WTC11 (cell line): ENCODE results near the gene UBLCP1. TPM values are rescaled to one million over a fixed set of nuclear protein-coding genes. Genes with fewer than 3 reads are reported as not detected.

Source experiments
- ATAC-seq: fragments of 200-7000 bp; cut with Tn5 transposase; 2 replicates; pipeline ENCODE4 v1.10.0; 2021; ENCODE audit warnings: mild to moderate bottlenecking, moderate library complexity
- Bru-seq: library from RNA; stranded (reverse); fragments of 400-500 nt; gene quantifications from one replicate; lab custom pipeline; 2021; lab: Mats Ljungman, UMichigan
- CTCF ChIA-PET: fragments of 300-600 bp; sonication (Branson Sonifier 250); formaldehyde crosslinking; loops from one replicate; lab custom pipeline; 2021; ENCODE audit warnings: antibody characterized with exemption; lab: Charles Lee
- POLR2A ChIA-PET: fragments of 350-600 bp; sonication (Branson Sonifier 250); formaldehyde crosslinking; loops from one replicate; lab custom pipeline; 2021; ENCODE audit warnings: antibody characterized with exemption; lab: Charles Lee
- DNase-seq: peaks from one replicate; pipeline ENCODE4 v3.0.0; 2021; ENCODE audit warnings: low spot score
- H3K27ac Mint-ChIP-seq: 2 replicates; pipeline ENCODE4 v1.8.0; 2021; ENCODE audit warnings: mixed read lengths
- H3K27me3 Mint-ChIP-seq: 2 replicates; pipeline ENCODE4 v1.8.0; 2021; ENCODE audit warnings: low read depth, mild to moderate bottlenecking, moderate library complexity, mixed read lengths
- H3K36me3 Mint-ChIP-seq: 2 replicates; pipeline ENCODE4 v1.8.0; 2021; ENCODE audit warnings: mixed read lengths
- H3K4me1 Mint-ChIP-seq: 2 replicates; pipeline ENCODE4 v1.8.0; 2022; ENCODE audit warnings: mixed read lengths
- H3K4me3 Mint-ChIP-seq: 2 replicates; pipeline ENCODE4 v1.8.0; 2021; ENCODE audit warnings: mild to moderate bottlenecking, moderate library complexity, mixed read lengths
- H3K9me3 Mint-ChIP-seq: 2 replicates; pipeline ENCODE4 v1.8.0; 2021; ENCODE audit warnings: mixed read lengths
- ATF1 ChIP-seq: sonication (generic); formaldehyde crosslinking; IDR thresholded peaks from 2 replicates; pipeline ENCODE4 v1.8.1; 2023; ENCODE audit warnings: mild to moderate bottlenecking, moderate library complexity, missing genetic modification reagents
- CREB1 ChIP-seq: sonication (generic); formaldehyde crosslinking; IDR thresholded peaks from 2 replicates; pipeline ENCODE4 v1.8.0; 2023; ENCODE audit warnings: mild to moderate bottlenecking, missing genetic modification reagents
- ETV6 ChIP-seq: sonication (generic); formaldehyde crosslinking; IDR thresholded peaks from 2 replicates; pipeline ENCODE4 v1.8.1; 2022; ENCODE audit warnings: mild to moderate bottlenecking, missing genetic modification reagents
- FOXP1 ChIP-seq: sonication (generic); formaldehyde crosslinking; IDR thresholded peaks from 2 replicates; pipeline ENCODE4 v1.8.0; 2022; ENCODE audit warnings: missing genetic modification reagents, mild to moderate bottlenecking, moderate library complexity, borderline replicate concordance
- GABPB1 ChIP-seq: sonication (generic); formaldehyde crosslinking; IDR thresholded peaks from 2 replicates; pipeline ENCODE4 v1.8.1; 2023; ENCODE audit warnings: mild to moderate bottlenecking, missing genetic modification reagents
- IRF2 ChIP-seq: sonication (generic); formaldehyde crosslinking; IDR thresholded peaks from 2 replicates; pipeline ENCODE4 v1.8.0; 2022; ENCODE audit warnings: low read depth, missing genetic modification reagents, borderline replicate concordance
- JUN ChIP-seq: sonication (generic); formaldehyde crosslinking; IDR thresholded peaks from 2 replicates; pipeline ENCODE4 v1.8.0; 2023; ENCODE audit warnings: mild to moderate bottlenecking, missing genetic modification reagents
- MYBL2 ChIP-seq: sonication (generic); formaldehyde crosslinking; IDR thresholded peaks from 2 replicates; pipeline ENCODE4 v1.8.1; 2023; ENCODE audit warnings: mild to moderate bottlenecking, moderate library complexity, missing genetic modification reagents
- NR1H2 ChIP-seq: sonication (generic); formaldehyde crosslinking; IDR thresholded peaks from 2 replicates; pipeline ENCODE4 v1.9.0; 2021; ENCODE audit warnings: mild to moderate bottlenecking, moderate library complexity, missing genetic modification reagents
- RORB ChIP-seq: fragments of 250-450 bp; sonication (Bioruptor Pico); IDR thresholded peaks from 2 replicates; pipeline ENCODE4 v1.9.0; 2021; ENCODE audit warnings: mild to moderate bottlenecking
- TCF7 ChIP-seq: sonication (generic); formaldehyde crosslinking; IDR thresholded peaks from 2 replicates; pipeline ENCODE4 v1.8.0; 2022; ENCODE audit warnings: mild to moderate bottlenecking, low read depth, missing genetic modification reagents, moderate library complexity
- TEAD1 ChIP-seq: sonication (generic); formaldehyde crosslinking; IDR thresholded peaks from 2 replicates; pipeline ENCODE4 v1.8.0; 2022; ENCODE audit warnings: mild to moderate bottlenecking, missing genetic modification reagents
- TEAD4 ChIP-seq: sonication (generic); formaldehyde crosslinking; IDR thresholded peaks from 2 replicates; pipeline ENCODE4 v1.8.0; 2022; ENCODE audit warnings: mild to moderate bottlenecking, missing genetic modification reagents
- ZNF121 ChIP-seq: sonication (generic); formaldehyde crosslinking; IDR thresholded peaks from 2 replicates; pipeline ENCODE4 v1.8.0; 2023; ENCODE audit warnings: missing genetic modification reagents
- ZNF423 ChIP-seq: fragments of 250-450 bp; sonication (Bioruptor Pico); IDR thresholded peaks from 2 replicates; pipeline ENCODE4 v2.1.2; 2022; ENCODE audit warnings: mild to moderate bottlenecking, moderate library complexity
- long read RNA-seq, 3 experiments: library from RNA in 1 of 3; library from capped mRNA in 1 of 3; library from polyadenylated mRNA in 1 of 3; unstranded in 2 of 3; stranded (forward) in 1 of 3; transcript quantifications; one replicate each; pipeline ENCODE4 v2.0.0, GENCODE V29; 2021
- total RNA-seq: library from RNA; stranded (reverse); gene quantifications from 3 replicates; pipeline ENCODE4 v1.2.3, GENCODE V29; 2021
- TF ChIP-seq, protein P1 (sequence below): sonication (generic); formaldehyde crosslinking; IDR thresholded peaks from 2 replicates; pipeline ENCODE4 v1.8.0; 2022; ENCODE audit warnings: mild to moderate bottlenecking, missing genetic modification reagents
- TF ChIP-seq, protein P2 (sequence below): sonication (generic); formaldehyde crosslinking; IDR thresholded peaks from 2 replicates; pipeline ENCODE4 v1.8.0; 2022; ENCODE audit warnings: mild to moderate bottlenecking, missing genetic modification reagents
- TF ChIP-seq, protein P3 (sequence below): fragments of 250-450 bp; sonication (Bioruptor Pico); IDR thresholded peaks from 2 replicates; pipeline ENCODE4 v1.9.0; 2021; ENCODE audit warnings: mild to moderate bottlenecking
- TF ChIP-seq, protein P4 (sequence below): fragments of 250-450 bp; sonication (Bioruptor Pico); IDR thresholded peaks from 2 replicates; pipeline ENCODE4 v1.9.0; 2021; ENCODE audit warnings: mild to moderate bottlenecking, borderline replicate concordance
- TF ChIP-seq, protein P5 (sequence below): sonication (generic); formaldehyde crosslinking; IDR thresholded peaks from 2 replicates; pipeline ENCODE4 v1.8.0; 2022; ENCODE audit warnings: mild to moderate bottlenecking, missing genetic modification reagents
- TF ChIP-seq, protein P6 (sequence below): sonication (generic); formaldehyde crosslinking; IDR thresholded peaks from 2 replicates; pipeline ENCODE4 v1.8.1; 2023; ENCODE audit warnings: mild to moderate bottlenecking, moderate library complexity, missing genetic modification reagents

The UBLCP1 gene, protein sequence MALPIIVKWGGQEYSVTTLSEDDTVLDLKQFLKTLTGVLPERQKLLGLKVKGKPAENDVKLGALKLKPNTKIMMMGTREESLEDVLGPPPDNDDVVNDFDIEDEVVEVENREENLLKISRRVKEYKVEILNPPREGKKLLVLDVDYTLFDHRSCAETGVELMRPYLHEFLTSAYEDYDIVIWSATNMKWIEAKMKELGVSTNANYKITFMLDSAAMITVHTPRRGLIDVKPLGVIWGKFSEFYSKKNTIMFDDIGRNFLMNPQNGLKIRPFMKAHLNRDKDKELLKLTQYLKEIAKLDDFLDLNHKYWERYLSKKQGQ
- 31.0 to 32.2 TPM (median 31.0 TPM) in 3 replicates for total RNA-seq
- Bru-seq, nascent RNA, result percentile 93 among the genes with signal in this experiment
- long read RNA-seq, experiment 1, transcript UBLCP1-201 (11 exons, 2,392 nt), result major isoform, 128 of 150 reads
- long read RNA-seq, experiment 1, partial matches to known transcripts, result 14 of 150 reads
- long read RNA-seq, experiment 1, other reads (novel, unspliced or antisense), result 7 of 150 reads
- long read RNA-seq, experiment 2, transcript UBLCP1-201 (11 exons, 2,392 nt), result major isoform, 23 of 60 reads
- long read RNA-seq, experiment 2, partial matches to known transcripts, result 31 of 60 reads
- long read RNA-seq, experiment 2, other reads (novel, unspliced or antisense), result 4 of 60 reads
- long read RNA-seq, experiment 3, transcript UBLCP1-201 (11 exons, 2,392 nt), result major isoform, 150 of 155 reads
- long read RNA-seq, experiment 3, partial matches to known transcripts, result 2 of 155 reads
- long read RNA-seq, experiment 3, other reads (novel, unspliced or antisense), result 3 of 155 reads

DNA sequence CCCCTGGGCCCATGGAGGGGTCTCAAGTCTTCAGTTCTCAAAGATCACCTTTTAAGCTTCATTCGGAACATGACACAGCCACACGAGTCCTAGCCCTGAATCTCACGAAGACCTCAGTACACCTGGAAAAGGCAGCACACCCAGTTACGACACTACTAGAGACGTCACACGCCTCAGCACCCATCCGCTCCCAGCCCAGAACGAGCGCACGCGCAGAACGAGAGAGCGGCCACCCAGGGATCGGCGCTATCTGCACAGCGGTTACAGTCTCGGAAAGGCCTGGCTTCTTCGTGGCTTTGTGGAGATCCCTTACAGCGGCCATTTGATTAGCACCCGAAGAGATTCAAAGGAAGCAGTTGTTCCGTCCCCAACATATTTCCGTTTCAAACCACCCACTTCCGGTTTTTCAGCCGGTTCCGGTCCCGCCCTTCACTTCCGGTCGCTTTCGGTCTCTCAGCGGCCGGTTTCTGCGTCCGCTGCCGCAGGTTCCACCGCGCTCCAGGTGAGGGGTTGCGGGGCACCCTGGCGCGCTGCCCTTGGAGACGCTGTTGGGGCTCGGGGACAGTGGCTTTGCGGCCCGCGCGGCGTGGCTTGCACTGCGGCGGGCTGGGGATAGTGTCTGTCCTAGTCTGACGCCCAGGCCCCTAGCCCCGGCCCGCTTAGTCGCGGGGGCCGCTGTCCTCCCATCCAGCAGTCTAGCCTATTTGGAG is at the start of gene UBLCP1:
UBLCP1 (plus strand) TSS at position 432 of the 710 bp plus-strand sequence. CDS start 5,626 bp downstream, outside the sequence.
- Mint-ChIP-seq H3K4me1 (peaks cover 10% of the 10 kb centered on the region), H3K36me3 (peaks cover 23% of the 10 kb centered on the region), H3K9me3 (peaks cover 19% of the 10 kb centered on the region), H3K27me3 (peaks cover 41% of the 10 kb centered on the region), H3K27ac (peak within 1 kb of the TSS; percentile 98), H3K4me3 (peak within 1 kb of the TSS; percentile 91)
- CTCF ChIA-PET, result no interaction called here
- DNase-seq (peak; percentile 66), ATAC-seq (peak; percentile 87)
- POLR2A ChIA-PET, result no interaction called here
- TF ChIP-seq ATF1 (CRISPR knock-in tag) (no peak), TEAD4 (CRISPR knock-in tag) (0 out of 2 replicates have a peak, but pooled peaks have one; percentile 12), CREB1 (CRISPR knock-in tag) (0 out of 2 replicates have a peak, but pooled peaks have one; percentile 24), ZNF423 (CRISPR knock-in tag) (0 out of 2 replicates have a peak, but pooled peaks have one; percentile 33), IRF2 (CRISPR knock-in tag) (no peak), TCF7 (CRISPR knock-in tag) (no peak), MYBL2 (0 out of 2 replicates have a peak, but pooled peaks have one; percentile 21), NR1H2 (CRISPR knock-in tag) (no peak), GABPB1 (CRISPR knock-in tag) (peak; percentile 67), ZNF121 (CRISPR knock-in tag) (no peak), FOXP1 (CRISPR knock-in tag) (peak; percentile 54; the same call in 1 of the 2 replicates), JUN (CRISPR knock-in tag) (0 out of 2 replicates have a peak, but pooled peaks have one; percentile 46), RORB (CRISPR knock-in tag) (no peak), TEAD1 (CRISPR knock-in tag) (0 out of 2 replicates have a peak, but pooled peaks have one; percentile 44), ETV6 (CRISPR knock-in tag) (peak; percentile 63; the same call in 1 of the 2 replicates)
- TF ChIP-seq, protein P1, sequence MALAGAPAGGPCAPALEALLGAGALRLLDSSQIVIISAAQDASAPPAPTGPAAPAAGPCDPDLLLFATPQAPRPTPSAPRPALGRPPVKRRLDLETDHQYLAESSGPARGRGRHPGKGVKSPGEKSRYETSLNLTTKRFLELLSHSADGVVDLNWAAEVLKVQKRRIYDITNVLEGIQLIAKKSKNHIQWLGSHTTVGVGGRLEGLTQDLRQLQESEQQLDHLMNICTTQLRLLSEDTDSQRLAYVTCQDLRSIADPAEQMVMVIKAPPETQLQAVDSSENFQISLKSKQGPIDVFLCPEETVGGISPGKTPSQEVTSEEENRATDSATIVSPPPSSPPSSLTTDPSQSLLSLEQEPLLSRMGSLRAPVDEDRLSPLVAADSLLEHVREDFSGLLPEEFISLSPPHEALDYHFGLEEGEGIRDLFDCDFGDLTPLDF, result no peak
- TF ChIP-seq, protein P2, sequence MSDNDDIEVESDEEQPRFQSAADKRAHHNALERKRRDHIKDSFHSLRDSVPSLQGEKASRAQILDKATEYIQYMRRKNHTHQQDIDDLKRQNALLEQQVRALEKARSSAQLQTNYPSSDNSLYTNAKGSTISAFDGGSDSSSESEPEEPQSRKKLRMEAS (CRISPR knock-in tag), result peak; percentile 76
- TF ChIP-seq, protein P3, sequence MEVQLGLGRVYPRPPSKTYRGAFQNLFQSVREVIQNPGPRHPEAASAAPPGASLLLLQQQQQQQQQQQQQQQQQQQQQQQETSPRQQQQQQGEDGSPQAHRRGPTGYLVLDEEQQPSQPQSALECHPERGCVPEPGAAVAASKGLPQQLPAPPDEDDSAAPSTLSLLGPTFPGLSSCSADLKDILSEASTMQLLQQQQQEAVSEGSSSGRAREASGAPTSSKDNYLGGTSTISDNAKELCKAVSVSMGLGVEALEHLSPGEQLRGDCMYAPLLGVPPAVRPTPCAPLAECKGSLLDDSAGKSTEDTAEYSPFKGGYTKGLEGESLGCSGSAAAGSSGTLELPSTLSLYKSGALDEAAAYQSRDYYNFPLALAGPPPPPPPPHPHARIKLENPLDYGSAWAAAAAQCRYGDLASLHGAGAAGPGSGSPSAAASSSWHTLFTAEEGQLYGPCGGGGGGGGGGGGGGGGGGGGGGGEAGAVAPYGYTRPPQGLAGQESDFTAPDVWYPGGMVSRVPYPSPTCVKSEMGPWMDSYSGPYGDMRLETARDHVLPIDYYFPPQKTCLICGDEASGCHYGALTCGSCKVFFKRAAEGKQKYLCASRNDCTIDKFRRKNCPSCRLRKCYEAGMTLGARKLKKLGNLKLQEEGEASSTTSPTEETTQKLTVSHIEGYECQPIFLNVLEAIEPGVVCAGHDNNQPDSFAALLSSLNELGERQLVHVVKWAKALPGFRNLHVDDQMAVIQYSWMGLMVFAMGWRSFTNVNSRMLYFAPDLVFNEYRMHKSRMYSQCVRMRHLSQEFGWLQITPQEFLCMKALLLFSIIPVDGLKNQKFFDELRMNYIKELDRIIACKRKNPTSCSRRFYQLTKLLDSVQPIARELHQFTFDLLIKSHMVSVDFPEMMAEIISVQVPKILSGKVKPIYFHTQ (CRISPR knock-in tag), result no peak
- TF ChIP-seq, protein P4, sequence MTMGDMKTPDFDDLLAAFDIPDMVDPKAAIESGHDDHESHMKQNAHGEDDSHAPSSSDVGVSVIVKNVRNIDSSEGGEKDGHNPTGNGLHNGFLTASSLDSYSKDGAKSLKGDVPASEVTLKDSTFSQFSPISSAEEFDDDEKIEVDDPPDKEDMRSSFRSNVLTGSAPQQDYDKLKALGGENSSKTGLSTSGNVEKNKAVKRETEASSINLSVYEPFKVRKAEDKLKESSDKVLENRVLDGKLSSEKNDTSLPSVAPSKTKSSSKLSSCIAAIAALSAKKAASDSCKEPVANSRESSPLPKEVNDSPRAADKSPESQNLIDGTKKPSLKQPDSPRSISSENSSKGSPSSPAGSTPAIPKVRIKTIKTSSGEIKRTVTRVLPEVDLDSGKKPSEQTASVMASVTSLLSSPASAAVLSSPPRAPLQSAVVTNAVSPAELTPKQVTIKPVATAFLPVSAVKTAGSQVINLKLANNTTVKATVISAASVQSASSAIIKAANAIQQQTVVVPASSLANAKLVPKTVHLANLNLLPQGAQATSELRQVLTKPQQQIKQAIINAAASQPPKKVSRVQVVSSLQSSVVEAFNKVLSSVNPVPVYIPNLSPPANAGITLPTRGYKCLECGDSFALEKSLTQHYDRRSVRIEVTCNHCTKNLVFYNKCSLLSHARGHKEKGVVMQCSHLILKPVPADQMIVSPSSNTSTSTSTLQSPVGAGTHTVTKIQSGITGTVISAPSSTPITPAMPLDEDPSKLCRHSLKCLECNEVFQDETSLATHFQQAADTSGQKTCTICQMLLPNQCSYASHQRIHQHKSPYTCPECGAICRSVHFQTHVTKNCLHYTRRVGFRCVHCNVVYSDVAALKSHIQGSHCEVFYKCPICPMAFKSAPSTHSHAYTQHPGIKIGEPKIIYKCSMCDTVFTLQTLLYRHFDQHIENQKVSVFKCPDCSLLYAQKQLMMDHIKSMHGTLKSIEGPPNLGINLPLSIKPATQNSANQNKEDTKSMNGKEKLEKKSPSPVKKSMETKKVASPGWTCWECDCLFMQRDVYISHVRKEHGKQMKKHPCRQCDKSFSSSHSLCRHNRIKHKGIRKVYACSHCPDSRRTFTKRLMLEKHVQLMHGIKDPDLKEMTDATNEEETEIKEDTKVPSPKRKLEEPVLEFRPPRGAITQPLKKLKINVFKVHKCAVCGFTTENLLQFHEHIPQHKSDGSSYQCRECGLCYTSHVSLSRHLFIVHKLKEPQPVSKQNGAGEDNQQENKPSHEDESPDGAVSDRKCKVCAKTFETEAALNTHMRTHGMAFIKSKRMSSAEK (CRISPR knock-in tag), result no peak
- TF ChIP-seq, protein P5, sequence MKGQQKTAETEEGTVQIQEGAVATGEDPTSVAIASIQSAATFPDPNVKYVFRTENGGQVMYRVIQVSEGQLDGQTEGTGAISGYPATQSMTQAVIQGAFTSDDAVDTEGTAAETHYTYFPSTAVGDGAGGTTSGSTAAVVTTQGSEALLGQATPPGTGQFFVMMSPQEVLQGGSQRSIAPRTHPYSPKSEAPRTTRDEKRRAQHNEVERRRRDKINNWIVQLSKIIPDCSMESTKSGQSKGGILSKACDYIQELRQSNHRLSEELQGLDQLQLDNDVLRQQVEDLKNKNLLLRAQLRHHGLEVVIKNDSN (CRISPR knock-in tag), result 0 out of 2 replicates have a peak, but pooled peaks have one; percentile 12
- TF ChIP-seq, protein P6, sequence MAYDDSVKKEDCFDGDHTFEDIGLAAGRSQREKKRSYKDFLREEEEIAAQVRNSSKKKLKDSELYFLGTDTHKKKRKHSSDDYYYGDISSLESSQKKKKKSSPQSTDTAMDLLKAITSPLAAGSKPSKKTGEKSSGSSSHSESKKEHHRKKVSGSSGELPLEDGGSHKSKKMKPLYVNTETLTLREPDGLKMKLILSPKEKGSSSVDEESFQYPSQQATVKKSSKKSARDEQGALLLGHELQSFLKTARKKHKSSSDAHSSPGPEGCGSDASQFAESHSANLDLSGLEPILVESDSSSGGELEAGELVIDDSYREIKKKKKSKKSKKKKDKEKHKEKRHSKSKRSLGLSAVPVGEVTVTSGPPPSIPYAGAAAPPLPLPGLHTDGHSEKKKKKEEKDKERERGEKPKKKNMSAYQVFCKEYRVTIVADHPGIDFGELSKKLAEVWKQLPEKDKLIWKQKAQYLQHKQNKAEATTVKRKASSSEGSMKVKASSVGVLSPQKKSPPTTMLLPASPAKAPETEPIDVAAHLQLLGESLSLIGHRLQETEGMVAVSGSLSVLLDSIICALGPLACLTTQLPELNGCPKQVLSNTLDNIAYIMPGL (CRISPR knock-in tag), result 0 out of 2 replicates have a peak, but pooled peaks have one; percentile 57
